ENCODE data around the gene GRID2IP.

GRID2IP gene

GRCh38 chr7:6447581-6448199, 103.6 kb downstream of the GRID2IP start, which contains the start of gene DAGLB:
TSS of gene DAGLB (minus strand) at chr7:6447954. CDS start at chr7:6447842, 112 bp downstream.
- Histone ChIP-seq H3F3A (ENCODE audit: control insufficient read depth, insufficient read depth) (peaks cover 5% of the 10 kb centered on the region; the same call in 1 of the 2 replicates), H3K9me3 (ENCODE audit: control insufficient read depth, insufficient read depth, low read length) (no peaks in the 10 kb centered on the region), H3K4me3 (ENCODE audit: low read length) (peak within 1 kb of the TSS; percentile 85), H4K20me1 (ENCODE audit: control insufficient read depth, insufficient read depth, low read depth, low read length) (no peaks in the 10 kb centered on the region), H3K79me2 (ENCODE audit: control insufficient read depth, low read length) (peaks cover 35% of the 10 kb centered on the region), H3K27ac (ENCODE audit: low read depth, low read length) (peak within 1 kb of the TSS; percentile 36), H3K36me3 (ENCODE audit: control insufficient read depth, low read length) (peaks cover 30% of the 10 kb centered on the region), H3K4me2 (ENCODE audit: low read length) (peak within 1 kb of the TSS; percentile 84), H3K4me1 (ENCODE audit: control insufficient read depth, low read length) (peaks cover 14% of the 10 kb centered on the region), H3K9me2 (replicated peaks; ENCODE audit: control insufficient read depth, low read length) (no peaks in the 10 kb centered on the region), H3K27me3 (ENCODE audit: control insufficient read depth, low read length) (no peaks in the 10 kb centered on the region)
- no peak for TF ChIP-seq EZH2phosphoT487 (IDR thresholded peaks at IDR 0.05; ENCODE audit: borderline replicate concordance, low read length)
- peak; percentile 28 for TF ChIP-seq CTCF (IDR thresholded peaks at IDR 0.05; ENCODE audit: low read depth, low read length, poor library complexity, severe bottlenecking)
